HG03342 (cell line): ENCODE data around the gene ENAH.

ENCODE experiments used
- ATAC-seq: cut with Tn5 transposase; IDR thresholded peaks from one replicate; pipeline ENCODE4 v1.9.1; 2021; ENCODE audit warnings: mild to moderate bottlenecking, moderate library complexity; ENCODE audit not compliant: unreplicated experiment

The ENAH gene

DNA sequence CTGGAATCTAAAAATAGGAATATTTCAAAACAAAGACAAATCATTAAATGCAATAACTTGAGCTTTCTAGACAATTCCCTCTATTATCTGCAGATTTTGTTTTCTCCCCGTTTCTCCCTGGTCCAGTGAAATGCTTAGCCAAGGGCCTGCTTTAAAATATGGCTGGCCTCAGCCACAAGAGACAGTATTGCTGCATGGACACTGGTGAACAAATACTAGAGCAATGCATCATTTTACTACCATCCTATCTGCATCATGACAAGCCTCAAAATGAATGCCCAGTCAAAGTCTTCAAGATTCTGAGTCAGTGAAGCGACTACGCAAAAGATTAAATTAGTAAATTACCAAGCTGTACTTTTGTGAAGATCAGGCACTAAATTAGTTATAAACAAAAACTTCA is 80.5 kb downstream of the ENAH start:
- no peak for ATAC-seq

DNA sequence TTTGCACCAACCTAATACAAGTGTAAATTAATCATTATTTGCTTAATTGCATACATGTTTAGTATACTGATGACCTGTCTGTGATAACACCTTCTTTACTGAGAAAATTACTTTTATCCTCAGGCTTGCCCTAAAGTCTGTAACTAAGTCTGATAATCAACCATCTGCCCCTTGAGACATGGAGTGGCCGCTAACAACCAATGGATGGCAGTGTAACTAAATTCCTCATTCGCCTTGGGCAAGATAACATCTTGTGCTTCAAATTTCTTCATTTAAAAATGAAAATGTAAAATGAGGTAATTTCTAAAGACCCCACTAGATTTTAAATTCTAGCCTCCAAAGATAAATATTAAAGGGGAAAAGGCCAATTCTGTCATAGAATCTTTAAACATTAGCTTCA is 85.1 kb downstream of the ENAH start:
- no peak for ATAC-seq

DNA sequence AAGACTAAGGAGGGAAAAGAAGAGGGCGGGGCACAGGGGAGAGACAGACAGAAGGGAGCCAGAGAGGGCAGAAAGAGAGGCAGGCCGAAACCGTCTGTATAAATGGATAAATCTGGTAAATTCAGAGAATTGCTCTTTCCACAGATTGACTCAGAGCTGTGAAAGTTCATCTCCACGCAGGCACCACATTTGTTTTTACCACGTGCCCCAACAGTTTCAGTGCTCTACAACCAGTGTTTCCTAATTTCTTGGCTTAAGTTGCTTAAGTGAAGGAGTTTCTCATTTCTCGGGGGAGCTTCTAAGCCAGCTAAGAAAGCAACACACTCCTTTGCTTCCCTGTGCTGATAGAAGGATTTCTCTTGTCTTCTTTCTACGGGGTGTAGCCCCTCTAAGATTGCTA is 87.1 kb downstream of the ENAH start:
- ATAC-seq, result no peak

DNA sequence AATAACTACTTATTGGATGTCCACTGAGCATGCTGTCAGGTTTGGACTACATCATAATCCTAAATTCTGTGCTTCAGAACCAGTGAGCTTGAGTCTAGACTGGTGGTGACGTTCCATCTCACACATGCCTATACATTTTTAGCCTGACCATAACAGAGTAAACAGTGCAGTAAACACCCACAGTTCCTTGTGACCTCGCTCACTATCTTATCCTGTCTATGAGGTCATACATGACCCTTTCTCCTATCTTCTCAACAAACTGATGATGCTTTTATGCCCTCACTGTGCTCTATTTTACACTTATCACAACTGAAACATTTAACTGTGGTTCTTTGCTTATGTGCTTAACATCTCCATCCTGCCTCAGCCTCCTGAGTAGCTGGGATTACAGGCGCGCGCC is 91.2 kb downstream of the ENAH start:
- no peak for ATAC-seq

DNA sequence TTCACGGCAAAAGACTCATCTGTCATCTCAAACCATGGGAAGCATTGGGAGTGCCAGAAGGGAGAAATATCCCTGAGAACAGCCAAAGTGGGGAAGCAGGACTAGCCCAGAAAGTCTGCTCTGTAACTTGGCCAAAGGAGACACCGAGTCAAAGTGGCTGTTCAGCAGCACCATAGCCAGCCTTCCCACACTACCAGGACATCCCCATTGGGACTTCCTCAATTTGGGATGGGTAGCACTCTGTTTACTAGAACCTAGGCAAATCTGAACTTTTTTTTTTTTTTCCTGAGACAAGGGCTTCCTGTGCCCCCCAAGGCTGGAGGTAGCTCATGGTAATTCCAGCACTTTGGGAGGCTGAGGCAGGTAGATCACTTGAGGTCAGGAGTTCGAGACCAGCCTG is 93.0 kb downstream of the ENAH start:
- ATAC-seq, result no peak

DNA sequence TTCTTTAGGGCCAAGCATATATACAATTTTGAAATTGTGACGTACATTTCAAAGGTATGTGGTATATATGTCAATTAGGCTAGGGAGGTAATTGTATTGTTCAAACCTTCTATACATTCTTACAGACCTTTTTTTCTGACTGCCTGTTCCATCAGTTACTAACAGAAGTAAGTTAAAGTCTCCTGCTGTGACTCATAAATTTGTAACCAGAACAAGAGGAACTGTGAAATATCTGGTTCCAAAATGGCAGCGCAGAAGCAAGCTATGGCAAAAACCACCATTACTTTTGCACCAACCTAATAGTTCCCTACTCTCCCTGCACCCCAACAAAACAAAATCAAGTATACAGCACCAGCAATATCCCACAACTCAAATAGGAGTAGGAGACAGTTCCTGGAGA is 93.6 kb downstream of the ENAH start:
- no peak for ATAC-seq

DNA sequence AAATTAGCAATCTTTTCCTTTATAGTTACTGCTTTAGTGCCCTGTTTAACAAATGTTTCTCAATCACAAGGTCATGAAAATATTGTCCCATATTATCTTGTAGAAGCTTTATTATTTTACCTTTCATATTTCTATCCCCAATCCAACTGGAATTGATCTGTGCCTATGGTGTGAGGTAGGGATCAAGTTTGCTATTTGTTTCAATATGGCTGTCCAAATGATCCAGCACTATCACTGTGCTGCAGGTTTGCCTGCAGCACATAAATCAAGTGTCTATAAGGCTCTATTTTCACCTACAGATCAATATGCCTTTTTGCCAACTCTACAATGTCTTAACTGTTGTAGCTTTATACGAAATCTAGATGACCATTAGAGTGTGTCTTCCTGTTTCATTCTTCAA is 96.2 kb downstream of the ENAH start:
- ATAC-seq, result no peak

DNA sequence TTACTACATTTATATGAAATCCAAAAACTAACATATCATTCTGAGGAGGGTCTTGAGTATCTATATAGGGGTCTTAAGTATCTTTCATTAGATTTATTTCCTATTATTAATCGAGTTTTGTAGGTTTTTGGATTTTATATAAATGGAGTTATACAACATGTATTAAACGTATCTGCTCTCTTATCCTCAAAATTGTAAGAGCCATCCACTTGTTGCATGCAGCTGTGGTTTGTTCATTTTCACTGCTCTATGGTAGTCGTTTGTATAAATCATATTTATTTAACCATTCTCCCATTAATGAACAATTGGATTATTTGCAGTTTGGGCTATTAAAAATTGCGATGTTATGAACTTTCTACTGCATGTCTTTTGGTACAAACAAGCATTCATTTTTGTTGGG is 97.1 kb downstream of the ENAH start:
- no peak for ATAC-seq

DNA sequence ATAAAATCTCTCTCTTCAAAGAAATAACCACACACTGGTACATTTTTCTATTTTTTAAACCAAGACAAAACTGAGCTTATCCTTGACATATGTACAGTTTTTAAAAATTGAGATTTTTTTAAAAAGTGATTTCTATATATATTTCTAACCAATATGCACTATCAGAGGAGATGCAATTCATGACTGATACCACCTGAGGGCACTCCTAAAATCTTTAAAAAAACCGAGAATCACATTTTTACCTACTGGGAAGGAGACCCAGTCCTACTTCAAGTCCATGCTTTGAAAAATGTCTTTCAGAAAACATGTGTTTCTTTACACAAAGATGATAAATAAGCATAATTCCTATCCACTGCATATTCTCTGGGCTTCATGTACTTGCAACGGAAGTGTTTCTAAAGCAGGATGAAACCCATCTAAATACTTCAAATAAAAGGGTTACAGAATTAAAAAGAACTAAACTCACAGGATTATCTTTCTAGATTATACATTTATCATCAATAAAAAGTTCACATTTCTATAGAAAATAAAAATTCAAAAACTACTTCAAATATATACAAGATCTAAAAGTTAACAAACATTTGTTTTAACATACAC is 98.6 kb downstream of the ENAH start:
- no peak for ATAC-seq

DNA sequence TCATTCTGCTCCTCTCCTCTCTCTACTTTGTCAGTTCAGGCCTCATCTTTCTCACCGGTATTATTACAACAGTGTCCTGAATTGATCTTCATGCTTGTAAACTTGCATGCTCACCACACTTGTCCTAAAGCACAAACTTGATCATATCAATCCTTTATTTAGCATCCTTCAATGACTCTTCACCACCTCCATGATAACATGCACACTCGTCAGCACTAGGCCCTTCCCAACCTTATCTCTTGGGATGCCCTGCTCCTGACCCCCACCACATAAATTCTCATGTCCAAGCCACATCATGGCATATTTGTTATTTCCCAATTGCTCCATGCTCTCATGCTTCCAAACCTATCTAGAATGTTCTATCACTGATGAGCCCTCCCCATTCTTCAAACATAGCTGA is 103.1 kb downstream of the ENAH start:
- no peak for ATAC-seq

DNA sequence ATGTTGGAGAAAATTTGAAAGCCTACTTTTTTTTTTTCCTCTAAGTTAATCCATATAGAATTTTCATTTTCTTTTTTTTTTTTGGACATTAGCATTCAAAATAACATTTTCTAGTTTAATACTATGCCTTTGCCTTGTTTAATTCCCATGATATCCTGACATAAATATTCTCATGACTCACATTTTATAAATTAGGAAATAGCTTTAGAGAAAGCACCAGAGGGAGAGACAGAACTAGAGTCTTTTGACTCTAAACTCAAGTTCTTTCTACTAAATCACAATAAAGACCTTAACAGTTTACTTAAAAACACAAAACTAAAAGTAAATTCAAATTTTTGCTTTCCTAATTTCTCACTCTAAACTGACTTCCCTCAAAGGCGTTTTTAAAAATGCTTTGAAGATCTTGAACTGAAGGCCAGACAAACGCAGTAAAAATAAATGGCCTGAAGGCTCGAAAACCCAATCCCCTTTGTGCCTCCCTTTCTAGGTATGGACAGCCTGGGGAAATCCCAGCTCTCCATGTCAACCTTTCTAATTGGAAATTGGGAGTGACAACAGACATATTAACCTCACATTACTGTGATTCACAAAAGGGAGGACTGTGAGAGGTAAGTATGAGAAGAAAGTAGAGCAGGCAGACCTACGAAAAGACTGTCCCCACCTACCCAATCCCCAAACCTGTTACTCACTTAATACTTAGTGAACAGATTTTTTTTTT is 104.6 kb downstream of the ENAH start:
- no peak for ATAC-seq

DNA sequence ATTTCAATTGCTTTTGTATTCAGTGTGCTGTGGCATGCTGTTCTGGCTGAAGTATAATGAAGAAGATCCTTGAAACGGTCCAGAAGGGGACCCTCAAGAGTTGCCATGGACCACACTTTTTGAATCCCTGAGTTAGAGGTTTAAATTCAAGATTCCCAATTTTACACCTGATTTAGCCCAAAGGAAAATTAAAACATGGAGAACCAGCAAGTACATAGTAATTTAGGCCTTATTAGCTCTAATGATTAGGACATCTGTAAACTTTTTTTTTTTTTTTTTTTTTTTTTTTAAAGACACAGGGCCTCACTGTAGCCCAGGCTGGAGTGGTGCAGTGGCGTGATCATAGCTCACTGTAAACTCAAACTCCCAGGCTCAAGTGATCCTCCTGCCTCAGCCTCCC is 107.3 kb downstream of the ENAH start:
- no peak for ATAC-seq

DNA sequence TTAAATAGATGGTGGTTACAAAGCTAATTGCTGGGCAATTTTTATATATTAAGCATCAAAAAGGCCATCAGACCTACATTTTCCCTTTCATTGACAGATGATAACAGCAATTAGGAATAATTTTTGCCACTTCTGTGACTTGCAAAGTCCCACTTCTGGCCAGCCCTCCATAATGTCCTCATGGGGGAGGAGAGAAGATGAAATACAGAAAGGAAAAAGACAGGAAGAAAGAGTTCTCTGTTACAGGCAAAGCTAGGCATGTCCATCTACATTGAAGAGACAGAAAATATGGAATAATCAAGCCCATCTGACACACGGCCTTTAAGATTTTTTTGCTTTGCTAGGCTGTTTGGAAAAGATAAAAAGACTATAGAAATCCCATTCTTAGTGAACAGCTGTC is 108.0 kb downstream of the ENAH start:
- no peak for ATAC-seq

DNA sequence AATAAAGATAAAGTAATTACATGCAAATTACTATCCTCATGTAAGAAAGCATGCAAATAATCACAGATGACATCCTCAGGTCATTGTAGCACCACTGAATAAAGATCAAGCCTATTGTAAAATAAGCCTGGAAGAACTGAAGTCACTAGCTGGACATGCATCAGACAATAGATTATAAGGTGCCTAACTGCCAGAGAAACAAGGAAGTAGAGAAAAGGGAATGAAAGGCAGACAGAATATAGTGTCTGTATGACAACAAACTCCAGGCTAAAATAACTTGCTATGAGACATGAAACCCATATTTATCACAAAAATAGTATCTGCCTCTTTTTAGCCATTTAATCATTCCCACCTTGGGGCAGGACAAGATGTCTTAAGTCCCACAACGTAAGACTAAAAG is 108.7 kb downstream of the ENAH start:
- no peak for ATAC-seq

DNA sequence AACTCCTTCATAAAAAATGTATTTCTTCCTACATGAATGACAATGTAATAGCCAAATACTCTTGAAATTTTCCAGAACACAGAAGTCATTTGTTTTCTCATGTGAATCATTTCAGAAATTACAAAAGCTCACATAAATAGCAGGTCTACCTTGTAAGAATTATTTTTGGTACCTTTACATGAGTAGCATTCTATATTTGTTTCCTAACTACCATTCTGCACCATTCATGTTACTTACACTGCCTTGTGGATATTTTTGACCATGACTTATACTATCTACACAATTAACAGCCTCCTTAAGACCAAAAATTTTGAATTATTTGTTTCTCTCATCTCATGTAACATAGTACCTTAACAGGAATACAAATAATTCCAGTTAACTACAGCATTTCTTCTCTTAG is 109.6 kb downstream of the ENAH start:
- no peak for ATAC-seq

DNA sequence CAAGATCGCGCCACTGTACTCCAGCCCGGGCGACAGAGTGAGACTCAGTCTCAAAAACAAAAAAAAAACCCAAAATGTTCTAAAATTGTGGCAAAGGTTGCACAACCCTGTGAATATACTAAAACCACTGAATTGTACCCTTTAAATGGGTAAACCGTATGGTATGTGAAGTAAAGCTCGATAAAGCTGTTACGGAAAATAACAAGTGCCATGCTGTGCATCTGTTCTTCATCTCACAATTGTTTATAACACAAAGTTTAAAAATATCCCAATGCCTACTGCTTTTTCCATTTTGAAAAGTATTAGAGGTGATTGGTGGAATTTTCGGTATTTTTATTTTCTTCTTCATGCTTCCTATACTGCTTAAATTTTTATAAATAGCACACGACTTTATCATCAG is 111.5 kb downstream of the ENAH start:
- ATAC-seq, result no peak

DNA sequence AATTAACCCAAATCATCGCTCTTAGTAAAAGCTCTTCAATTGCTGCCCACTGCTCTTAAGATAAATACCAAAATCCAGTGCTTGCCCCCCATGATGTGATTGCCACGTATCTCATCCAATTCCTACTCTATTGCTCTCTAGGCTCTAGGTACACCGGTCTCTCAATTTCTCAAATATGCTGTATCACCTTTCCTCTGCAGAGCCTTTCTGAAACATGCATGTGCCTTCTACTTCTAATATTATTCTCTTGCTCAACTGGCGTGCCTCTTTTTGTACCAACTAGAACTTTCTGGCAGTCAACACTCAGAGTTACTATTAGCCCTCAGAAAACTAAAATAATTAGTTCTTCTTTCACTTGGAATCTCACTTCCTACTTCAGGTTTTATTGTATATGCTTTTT is 113.3 kb downstream of the ENAH start:
- no peak for ATAC-seq

DNA sequence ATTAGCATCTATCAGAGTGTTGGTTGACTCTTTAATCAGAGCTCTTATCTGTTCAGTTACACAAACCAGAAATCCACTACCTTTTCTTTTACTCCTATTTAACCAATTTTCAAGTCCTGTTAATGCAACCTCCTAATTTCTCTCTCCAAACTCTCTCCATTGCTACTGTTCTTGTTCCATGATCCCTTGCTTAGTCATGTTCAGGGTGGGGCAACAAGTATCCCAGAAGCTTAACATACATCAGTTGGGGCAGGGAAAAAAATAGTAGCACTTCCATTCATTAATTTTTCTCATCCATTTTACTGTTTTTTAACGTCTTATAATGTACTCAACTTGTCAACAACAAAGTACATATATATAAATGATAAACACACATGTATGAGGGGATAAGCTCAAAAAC is 113.9 kb downstream of the ENAH start:
- ATAC-seq, result no peak

DNA sequence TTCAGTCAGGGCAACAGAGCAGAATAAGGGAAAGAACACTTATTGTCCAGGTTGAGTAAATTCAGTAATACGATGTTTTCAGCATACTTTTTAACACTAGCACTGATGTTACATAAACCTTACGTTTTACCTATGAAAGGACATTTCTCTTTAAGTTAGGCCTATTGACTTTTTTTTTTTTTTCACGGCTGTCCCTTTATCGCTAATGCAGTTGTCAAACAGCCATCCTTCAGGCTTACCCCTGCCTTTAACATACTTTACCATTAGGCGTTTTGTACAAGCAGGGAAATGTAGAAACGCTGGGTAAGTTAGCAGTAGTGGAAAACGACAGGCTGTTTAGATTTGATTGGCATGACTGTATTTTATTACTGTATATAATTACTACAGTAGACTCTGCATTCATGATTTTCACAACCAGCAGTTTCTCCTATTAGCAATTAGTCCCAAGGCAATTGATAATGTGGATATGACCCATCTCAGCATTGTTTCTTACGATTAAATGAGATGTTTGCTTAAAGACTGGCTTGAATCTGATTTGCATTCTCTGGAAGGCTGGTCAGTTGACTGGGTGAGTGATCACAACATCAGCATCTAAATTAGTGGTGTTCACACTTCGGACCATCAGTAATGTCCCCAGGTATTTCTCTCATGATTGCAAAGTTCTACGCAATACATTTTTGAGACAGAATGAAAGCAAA is 115.2 kb downstream of the ENAH start:
- ATAC-seq, result no peak

DNA sequence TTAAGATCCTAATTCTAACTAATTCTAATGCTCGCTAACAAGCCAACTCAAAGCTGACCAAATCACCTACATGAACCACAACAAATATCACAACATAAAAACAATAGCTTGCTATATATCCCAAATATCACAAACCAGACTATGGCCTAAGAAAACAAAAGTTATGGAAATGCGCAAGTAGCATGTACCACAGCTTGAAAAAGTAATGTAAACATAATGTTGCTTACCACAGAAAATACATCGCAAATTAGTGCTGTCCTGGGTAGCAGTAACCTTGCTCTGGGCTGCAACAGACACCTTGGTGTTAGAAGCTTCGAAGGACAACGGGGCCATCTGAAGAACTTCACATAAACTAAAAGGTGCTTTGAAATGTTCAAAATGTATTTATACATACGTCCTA is 117.6 kb downstream of the ENAH start:
- ATAC-seq, result no peak

DNA sequence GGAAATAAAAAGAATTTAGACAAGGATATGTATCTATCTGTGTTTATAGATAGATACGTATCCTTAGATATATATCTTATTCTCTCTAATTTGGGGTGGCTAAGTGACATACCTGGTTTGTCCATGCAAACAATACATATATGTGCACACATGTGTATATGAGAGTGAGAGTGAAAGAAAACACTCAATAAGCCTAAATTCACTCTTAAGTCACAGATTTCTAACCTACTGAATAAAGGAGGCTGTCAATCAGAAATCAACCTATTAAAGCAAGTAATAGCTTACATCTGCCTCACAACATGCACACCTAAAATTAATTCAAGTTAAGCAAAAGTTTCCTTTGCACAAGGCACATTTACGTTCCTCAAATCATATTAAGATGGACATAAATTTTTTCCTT is 118.2 kb downstream of the ENAH start:
- ATAC-seq, result no peak

DNA sequence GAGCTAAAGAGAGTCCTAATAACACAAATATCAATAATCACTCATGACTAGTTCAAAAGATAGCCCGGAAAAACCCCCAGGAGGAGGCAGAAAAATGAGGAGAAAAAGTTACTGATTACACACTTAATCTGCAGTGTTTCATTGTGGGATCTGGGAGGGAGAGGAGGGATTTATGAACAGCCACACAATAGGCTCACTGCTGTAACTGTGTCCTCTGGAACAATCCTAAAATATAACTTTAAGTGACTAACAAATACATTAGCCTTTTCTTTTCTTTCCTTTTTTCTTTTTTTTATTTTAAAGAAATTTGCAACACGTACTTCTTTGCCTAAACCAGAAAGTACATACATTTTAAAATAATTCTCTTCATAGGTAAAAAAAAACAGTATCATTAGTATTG is 118.8 kb downstream of the ENAH start:
- ATAC-seq, result no peak

DNA sequence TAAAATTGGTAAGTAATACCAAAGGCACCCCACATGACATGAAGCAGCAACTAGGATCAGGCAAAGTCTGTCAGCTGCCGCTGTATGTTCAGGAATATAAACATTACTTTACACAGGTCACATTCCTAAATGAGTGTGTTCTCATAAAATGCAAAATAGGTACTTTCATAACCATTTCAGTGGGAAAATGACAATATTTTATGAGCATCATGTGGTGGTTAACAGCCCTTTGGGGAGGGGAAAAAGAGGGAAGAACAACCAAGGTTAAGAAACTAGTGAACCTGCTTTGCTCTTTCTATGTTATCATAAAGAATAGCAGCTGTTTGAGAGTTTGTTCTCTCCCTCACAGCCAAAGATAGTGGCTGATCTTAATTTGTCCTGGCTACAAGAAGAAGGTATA is 119.7 kb downstream of the ENAH start:
- no peak for ATAC-seq
